HepG2 (cell line): ENCODE results near the gene NOTCH4. TPM values are rescaled to one million over a fixed set of nuclear protein-coding genes. Genes with fewer than 3 reads are reported as not detected.

Experiments used
- BCL6 ChIP-seq: IDR thresholded peaks from 2 replicates; pipeline ENCODE4 v1.6.1; 2016; ENCODE audit warnings: missing genetic modification reagents, missing compliant biosample characterization
- HNF4G ChIP-seq, 2 experiments: sonication (generic) in 1 of 2; formaldehyde crosslinking in 1 of 2; IDR thresholded peaks; 2 replicates each; pipeline versions ENCODE4 v1.4.0 to v1.6.1; 2011 to 2020; ENCODE audit warnings: borderline replicate concordance in 2 of 2, low read depth in 2 of 2, mild to moderate bottlenecking in 2 of 2, low read length in 1 of 2, missing genetic modification reagents in 1 of 2, moderate library complexity in 1 of 2
- HOXD1 ChIP-seq: sonication (generic); formaldehyde crosslinking; IDR thresholded peaks from 2 replicates; pipeline ENCODE4 v1.5.0; 2020; ENCODE audit warnings: missing genetic modification reagents
- IKZF1 ChIP-seq: fragments of 450-650 bp; IDR thresholded peaks from 2 replicates; pipeline ENCODE4 v1.7.1; 2016
- JARID2 ChIP-seq: sonication (generic); formaldehyde crosslinking; IDR thresholded peaks from 2 replicates; pipeline ENCODE4 v1.8.1; 2023; ENCODE audit warnings: missing genetic modification reagents, inconsistent platforms; ENCODE audit not compliant: insufficient replicate concordance
- KLF15 ChIP-seq: sonication (generic); formaldehyde crosslinking; IDR thresholded peaks from 2 replicates; pipeline ENCODE4 v1.8.1; 2023; ENCODE audit warnings: borderline replicate concordance, mild to moderate bottlenecking, inconsistent platforms, missing genetic modification reagents, mixed read lengths
- KLF16 ChIP-seq, 2 experiments: sonication (generic) in 1 of 2; formaldehyde crosslinking in 1 of 2; IDR thresholded peaks; 2 replicates each; pipeline versions ENCODE4 v1.6.1 to v1.8.0; 2016 to 2023; ENCODE audit warnings: missing genetic modification reagents in 2 of 2, missing compliant biosample characterization in 1 of 2
- MBD4 ChIP-seq: IDR thresholded peaks from 2 replicates; pipeline ENCODE4 v1.6.1; 2012; ENCODE audit warnings: low read length, inconsistent platforms, borderline replicate concordance
- NR1H2 ChIP-seq: sonication (generic); formaldehyde crosslinking; IDR thresholded peaks from 2 replicates; pipeline ENCODE4 v1.8.1; 2022; ENCODE audit warnings: low read depth, missing genetic modification reagents, borderline replicate concordance
- NR2C2 ChIP-seq: sonication (generic); formaldehyde crosslinking; IDR thresholded peaks from 2 replicates; pipeline ENCODE4 v1.4.0; 2020; ENCODE audit warnings: missing genetic modification reagents, mild to moderate bottlenecking, moderate library complexity, borderline replicate concordance
- NRL ChIP-seq: sonication (generic); formaldehyde crosslinking; IDR thresholded peaks from 2 replicates; pipeline ENCODE4 v1.5.0; 2020; ENCODE audit warnings: missing genetic modification reagents, mild to moderate bottlenecking, moderate library complexity, borderline replicate concordance
- RBM22 ChIP-seq: fragments of 200-400 bp; formaldehyde crosslinking; optimal IDR thresholded peaks from 2 replicates; pipeline ENCODE3; 2017; ENCODE audit warnings: mild to moderate bottlenecking, low read length, moderate library complexity
- RFX3 ChIP-seq: IDR thresholded peaks from 2 replicates; pipeline ENCODE4 v1.6.1; 2016; ENCODE audit warnings: missing biosample characterization, missing genetic modification reagents
- SCMH1 ChIP-seq: sonication (generic); formaldehyde crosslinking; IDR thresholded peaks from 2 replicates; pipeline ENCODE4 v1.9.0; 2021; ENCODE audit warnings: missing genetic modification reagents, mild to moderate bottlenecking, borderline replicate concordance
- SP2 ChIP-seq: sonication (generic); formaldehyde crosslinking; IDR thresholded peaks from 2 replicates; pipeline ENCODE4 v1.5.1; 2020; ENCODE audit warnings: mild to moderate bottlenecking, missing genetic modification reagents
- SRSF4 ChIP-seq: fragments of 200-400 bp; formaldehyde crosslinking; IDR thresholded peaks from one replicate; pipeline ENCODE4 v1.6.1; 2018; ENCODE audit warnings: mild to moderate bottlenecking, low read depth, low read length, moderate library complexity; ENCODE audit not compliant: poor library complexity, severe bottlenecking
- XBP1 ChIP-seq: sonication (generic); formaldehyde crosslinking; IDR thresholded peaks from 2 replicates; pipeline ENCODE4 v1.5.0; 2020; ENCODE audit warnings: missing genetic modification reagents
- ZNF234 ChIP-seq: sonication (generic); formaldehyde crosslinking; conservative IDR thresholded peaks from 2 replicates; pipeline ENCODE4 v1.5.1; 2020; ENCODE audit warnings: mild to moderate bottlenecking, missing genetic modification reagents
- ZNF709 ChIP-seq: sonication (generic); formaldehyde crosslinking; IDR thresholded peaks from 2 replicates; pipeline ENCODE4 v1.5.0; 2020; ENCODE audit warnings: mild to moderate bottlenecking, missing genetic modification reagents
- ZNF792 ChIP-seq: IDR thresholded peaks from 2 replicates; pipeline ENCODE4 v1.6.1; 2016
- polyA plus RNA-seq, 8 experiments: library from polyadenylated mRNA; depleted of rRNA in 3 of 8; stranded (reverse) in 7 of 8; unstranded in 1 of 8; fragments of >200 nt; fragmentation: Illumina TruSeq in 4 of 8; extraction: Trizol in 4 of 8; gene quantifications; 2 replicates each; pipeline versions ENCODE4 v1.2.1 to v1.2.3, GENCODE V29; 2011 to 2016; ENCODE audit warnings: low read depth in 4 of 8, missing spikeins in 1 of 8, mixed read lengths in 1 of 8; ENCODE audit not compliant: insufficient read depth in 1 of 8
- total RNA-seq, 5 experiments: library from RNA; depleted of rRNA; stranded (reverse); fragments of >200 nt; fragmentation: Illumina TruSeq; extraction: Trizol; gene quantifications; 2 replicates each; pipeline ENCODE4 v1.2.3, GENCODE V29; 2016; ENCODE audit warnings: low read depth in 1 of 5
- TF ChIP-seq, protein P1 (sequence below): sonication (generic); formaldehyde crosslinking; IDR thresholded peaks from 2 replicates; pipeline ENCODE4 v1.5.0; 2020; ENCODE audit warnings: missing genetic modification reagents
- TF ChIP-seq, protein P2 (sequence below): sonication (generic); formaldehyde crosslinking; IDR thresholded peaks from 2 replicates; pipeline ENCODE4 v1.8.0; 2022; ENCODE audit warnings: low read depth, missing genetic modification reagents
- TF ChIP-seq, protein P3 (sequence below): sonication (generic); formaldehyde crosslinking; IDR thresholded peaks from 2 replicates; pipeline ENCODE4 v1.4.0; 2020; ENCODE audit warnings: low read depth, missing genetic modification reagents

Gene NOTCH4
- total and polyA plus RNA-seq, 2 of the 13 experiments (the other 11 are each of a cell fraction or from before 2014, with no cell fraction given): 0.51 to 0.83 TPM

DNA sequence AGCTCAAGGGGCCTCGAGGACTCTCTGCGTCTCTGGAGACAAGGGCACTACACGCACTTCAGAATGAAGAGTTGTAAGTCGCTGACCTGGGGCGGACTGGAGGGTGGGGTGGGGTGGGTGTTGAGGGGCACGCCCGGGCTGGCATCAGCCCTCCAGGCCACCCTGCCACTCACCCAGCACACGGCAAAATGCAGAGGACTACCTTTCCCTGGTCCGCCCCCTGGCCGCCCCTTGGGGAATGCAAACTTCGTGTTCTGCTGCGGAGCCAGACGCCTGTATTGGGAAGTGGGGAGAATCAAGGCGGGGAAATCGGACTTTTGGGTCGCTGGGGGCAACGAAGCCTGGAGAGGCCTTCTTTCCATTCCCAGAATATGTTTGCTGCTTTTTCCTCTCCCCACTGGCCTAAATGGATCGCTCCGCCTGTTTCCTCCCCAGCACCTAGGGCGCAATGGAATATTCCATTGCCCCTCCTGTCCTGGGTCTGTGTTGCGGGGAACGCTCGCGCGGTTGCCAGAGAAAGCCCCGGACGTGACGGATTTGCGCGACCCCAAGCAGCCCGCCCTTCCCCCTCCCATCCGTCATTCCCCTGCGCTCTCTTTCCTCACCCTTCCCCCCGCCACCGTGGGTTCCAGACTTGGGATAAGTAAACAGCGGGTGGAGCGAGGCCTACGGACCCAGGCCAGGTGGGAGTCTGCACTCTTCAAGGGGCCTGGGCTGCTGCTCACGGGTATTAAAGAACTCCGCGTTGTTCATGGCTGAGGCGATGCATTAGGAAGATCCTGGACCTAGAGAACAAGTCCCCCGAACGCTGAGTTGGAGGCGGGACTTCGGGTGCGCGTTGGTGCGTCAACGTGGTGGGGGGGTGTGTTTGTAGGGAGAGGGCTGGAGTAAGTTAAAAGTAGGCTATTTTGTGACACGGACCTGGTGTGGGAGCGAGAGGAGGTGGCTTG, 70.0 kb downstream of the NOTCH4 start, which contains the start of gene PPT2 (continued):
- TF ChIP-seq KLF16 (CRISPR knock-in tag; IDR thresholded peaks at IDR 0.05) (no peak; a peak in 1 of 4 replicates), JARID2 (CRISPR knock-in tag) (no peak), SRSF4 (no peak), RFX3 (peak; percentile 80), XBP1 (CRISPR knock-in tag) (no peak), MBD4 (no peak), NR1H2 (no peak), KLF15 (CRISPR knock-in tag) (peak; percentile 63; the same call in 1 of the 2 replicates), HOXD1 (CRISPR knock-in tag) (peak; percentile 73), IKZF1 (no peak), SCMH1 (CRISPR knock-in tag) (no peak), BCL6 (CRISPR knock-in tag) (no peak), NRL (CRISPR knock-in tag) (peak; percentile 14), ZNF709 (CRISPR knock-in tag) (no peak), ZNF792 (CRISPR knock-in tag) (0 out of 2 replicates have a peak, but pooled peaks have one; percentile 16), NR2C2 (CRISPR knock-in tag) (peak; percentile 93), SP2 (peak; percentile 68; the same call in 1 of the 2 replicates), RBM22 (peak; percentile 76), ZNF234 (CRISPR knock-in tag) (no peak), HNF4G (IDR thresholded peaks at IDR 0.05; ENCODE audit: borderline replicate concordance, low read depth, low read length) (peak; percentile 57; the same call in 1 of the 2 replicates), HNF4G (CRISPR knock-in tag; IDR thresholded peaks at IDR 0.05; ENCODE audit: borderline replicate concordance, low read depth) (peak; percentile 26; the same call in 1 of the 2 replicates)
- TF ChIP-seq, protein P1, sequence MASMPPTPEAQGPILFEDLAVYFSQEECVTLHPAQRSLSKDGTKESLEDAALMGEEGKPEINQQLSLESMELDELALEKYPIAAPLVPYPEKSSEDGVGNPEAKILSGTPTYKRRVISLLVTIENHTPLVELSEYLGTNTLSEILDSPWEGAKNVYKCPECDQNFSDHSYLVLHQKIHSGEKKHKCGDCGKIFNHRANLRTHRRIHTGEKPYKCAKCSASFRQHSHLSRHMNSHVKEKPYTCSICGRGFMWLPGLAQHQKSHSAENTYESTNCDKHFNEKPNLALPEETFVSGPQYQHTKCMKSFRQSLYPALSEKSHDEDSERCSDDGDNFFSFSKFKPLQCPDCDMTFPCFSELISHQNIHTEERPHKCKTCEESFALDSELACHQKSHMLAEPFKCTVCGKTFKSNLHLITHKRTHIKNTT (CRISPR knock-in tag): peak; percentile 67; the same call in 1 of the 2 replicates
- TF ChIP-seq, protein P2, sequence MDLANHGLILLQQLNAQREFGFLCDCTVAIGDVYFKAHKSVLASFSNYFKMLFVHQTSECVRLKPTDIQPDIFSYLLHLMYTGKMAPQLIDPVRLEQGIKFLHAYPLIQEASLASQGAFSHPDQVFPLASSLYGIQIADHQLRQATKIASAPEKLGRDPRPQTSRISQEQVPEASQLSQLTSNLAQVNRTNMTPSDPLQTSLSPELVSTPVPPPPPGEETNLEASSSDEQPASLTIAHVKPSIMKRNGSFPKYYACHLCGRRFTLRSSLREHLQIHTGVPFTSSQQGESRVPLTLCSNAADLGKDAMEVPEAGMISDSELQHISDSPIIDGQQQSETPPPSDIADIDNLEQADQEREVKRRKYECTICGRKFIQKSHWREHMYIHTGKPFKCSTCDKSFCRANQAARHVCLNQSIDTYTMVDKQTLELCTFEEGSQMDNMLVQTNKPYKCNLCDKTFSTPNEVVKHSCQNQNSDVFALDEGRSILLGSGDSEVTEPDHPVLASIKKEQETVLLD (CRISPR knock-in tag): 0 out of 2 replicates have a peak, but pooled peaks have one; percentile 14
- TF ChIP-seq, protein P3, sequence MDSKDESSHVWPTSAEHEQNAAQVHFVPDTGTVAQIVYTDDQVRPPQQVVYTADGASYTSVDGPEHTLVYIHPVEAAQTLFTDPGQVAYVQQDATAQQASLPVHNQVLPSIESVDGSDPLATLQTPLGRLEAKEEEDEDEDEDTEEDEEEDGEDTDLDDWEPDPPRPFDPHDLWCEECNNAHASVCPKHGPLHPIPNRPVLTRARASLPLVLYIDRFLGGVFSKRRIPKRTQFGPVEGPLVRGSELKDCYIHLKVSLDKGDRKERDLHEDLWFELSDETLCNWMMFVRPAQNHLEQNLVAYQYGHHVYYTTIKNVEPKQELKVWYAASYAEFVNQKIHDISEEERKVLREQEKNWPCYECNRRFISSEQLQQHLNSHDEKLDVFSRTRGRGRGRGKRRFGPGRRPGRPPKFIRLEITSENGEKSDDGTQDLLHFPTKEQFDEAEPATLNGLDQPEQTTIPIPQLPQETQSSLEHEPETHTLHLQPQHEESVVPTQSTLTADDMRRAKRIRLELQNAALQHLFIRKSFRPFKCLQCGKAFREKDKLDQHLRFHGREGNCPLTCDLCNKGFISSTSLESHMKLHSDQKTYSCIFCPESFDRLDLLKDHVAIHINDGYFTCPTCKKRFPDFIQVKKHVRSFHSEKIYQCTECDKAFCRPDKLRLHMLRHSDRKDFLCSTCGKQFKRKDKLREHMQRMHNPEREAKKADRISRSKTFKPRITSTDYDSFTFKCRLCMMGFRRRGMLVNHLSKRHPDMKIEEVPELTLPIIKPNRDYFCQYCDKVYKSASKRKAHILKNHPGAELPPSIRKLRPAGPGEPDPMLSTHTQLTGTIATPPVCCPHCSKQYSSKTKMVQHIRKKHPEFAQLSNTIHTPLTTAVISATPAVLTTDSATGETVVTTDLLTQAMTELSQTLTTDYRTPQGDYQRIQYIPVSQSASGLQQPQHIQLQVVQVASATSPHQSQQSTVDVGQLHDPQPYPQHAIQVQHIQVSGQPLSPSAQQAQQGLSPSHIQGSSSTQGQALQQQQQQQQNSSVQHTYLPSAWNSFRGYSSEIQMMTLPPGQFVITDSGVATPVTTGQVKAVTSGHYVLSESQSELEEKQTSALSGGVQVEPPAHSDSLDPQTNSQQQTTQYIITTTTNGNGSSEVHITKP (CRISPR knock-in tag): peak; percentile 99
